Measurements from ENCODE around the gene HDDC3.

The HDDC3 gene

GRCh38 chr15:90931828-90932659 lies at the start of gene HDDC3:
Gene HDDC3 (minus strand): TSS chr15:90932549. CDS start chr15:90932540, 9 bp downstream.
- DNase-seq = peak; percentile 89

- DNase-seq = no peak
These were observed 49.8 kb upstream of the HDDC3 start for GRCh38 chr15:90982135-90982534.

GRCh38 chr15:90981681-90982080 lies 49.3 kb upstream of the HDDC3 start:
- DNase-seq = no peak

GRCh38 chr15:90979582-90979981 lies 47.2 kb upstream of the HDDC3 start:
- DNase-seq = no peak

GRCh38 chr15:90974216-90974615 lies 41.9 kb upstream of the HDDC3 start:
- DNase-seq = no peak

GRCh38 chr15:90972133-90972532 lies 39.8 kb upstream of the HDDC3 start:
- no peak for DNase-seq

GRCh38 chr15:90970274-90970673 lies 37.9 kb upstream of the HDDC3 start:
- DNase-seq = no peak

- DNase-seq = no peak
These were observed 36.1 kb upstream of the HDDC3 start for GRCh38 chr15:90968434-90968833.

- no peak for DNase-seq
These were observed 34.9 kb upstream of the HDDC3 start for GRCh38 chr15:90967206-90967605.

- DNase-seq = no peak
These were observed 33.9 kb upstream of the HDDC3 start for GRCh38 chr15:90966262-90966661.

GRCh38 chr15:90962021-90962420 lies 29.7 kb upstream of the HDDC3 start:
- DNase-seq = no peak

GRCh38 chr15:90960298-90961091 lies 28.1 kb upstream of the HDDC3 start:
- DNase-seq = no peak

- DNase-seq = no peak
These were observed 27.5 kb upstream of the HDDC3 start for GRCh38 chr15:90959894-90960293.

GRCh38 chr15:90959028-90959595 lies 26.8 kb upstream of the HDDC3 start:
- no peak for DNase-seq

- no peak for DNase-seq
These were observed 25.4 kb upstream of the HDDC3 start for GRCh38 chr15:90957791-90958190.

- DNase-seq = no peak
These were observed 24.9 kb upstream of the HDDC3 start for GRCh38 chr15:90957031-90957790.

GRCh38 chr15:90956274-90957030 lies 24.1 kb upstream of the HDDC3 start:
- DNase-seq = peak; percentile 69

GRCh38 chr15:90955624-90956273 lies 23.4 kb upstream of the HDDC3 start:
- no peak for DNase-seq

GRCh38 chr15:90954712-90955623 lies 22.6 kb upstream of the HDDC3 start, which contains the start of gene RCCD1:
Gene RCCD1 (plus strand): TSS chr15:90954884. CDS start chr15:90956735, 1,851 bp downstream.
- DNase-seq = peak; percentile 89
